Limb (tissue), 2 donors: ENCODE data around the gene FEM1A.
"Not testable (repeated sequence)": the region's sequence is repeated elsewhere in the genome, so short reads cannot be mapped to it uniquely, and the experiment has no call there.

Experiments
- DNase-seq, 2 donors: peaks; one replicate each; pipeline ENCODE4 v3.0.0-alpha.2; 2016; ENCODE audit errors: extremely low spot score in 2 of 2

The FEM1A gene

GRCh38 chr19:4774136-4774535, 17.4 kb upstream of the FEM1A start:
- no peak for DNase-seq

- DNase-seq: no peak
These were observed 15.8 kb upstream of the FEM1A start for GRCh38 chr19:4775627-4776152.

GRCh38 chr19:4776436-4777211, 14.9 kb upstream of the FEM1A start:
- DNase-seq: no peak

- not testable (repeated sequence) for DNase-seq
These were observed 13.4 kb upstream of the FEM1A start for GRCh38 chr19:4778124-4778523.

GRCh38 chr19:4780860-4781259, 10.7 kb upstream of the FEM1A start:
- DNase-seq: no peak

GRCh38 chr19:4781801-4782200, 9.7 kb upstream of the FEM1A start:
- DNase-seq: no peak

GRCh38 chr19:4786412-4787016, 5.0 kb upstream of the FEM1A start:
- not testable (repeated sequence) for DNase-seq

GRCh38 chr19:4792019-4792865, 708 bp downstream of the FEM1A start:
- not testable (repeated sequence) for DNase-seq

- DNase-seq: not testable (repeated sequence)
These were observed 1.3 kb downstream of the FEM1A start for GRCh38 chr19:4792866-4793195.

GRCh38 chr19:4793278-4793677, 1.7 kb downstream of the FEM1A start:
- not testable (repeated sequence) for DNase-seq

- DNase-seq: no peak
These were observed 3.4 kb downstream of the FEM1A start for GRCh38 chr19:4794971-4795370.

GRCh38 chr19:4795400-4795799, 3.9 kb downstream of the FEM1A start:
- no peak for DNase-seq

GRCh38 chr19:4800591-4801081, 9.1 kb downstream of the FEM1A start:
- no peak for DNase-seq

GRCh38 chr19:4801085-4801619, 9.6 kb downstream of the FEM1A start:
- no peak for DNase-seq

- DNase-seq: no peak
These were observed 11.2 kb downstream of the FEM1A start for GRCh38 chr19:4802711-4803110.

GRCh38 chr19:4803736-4804695, 12.5 kb downstream of the FEM1A start:
- peak; percentile 19 to 82 for DNase-seq

GRCh38 chr19:4805140-4805539, 13.6 kb downstream of the FEM1A start:
- not testable (repeated sequence) for DNase-seq

- no peak for DNase-seq
These were observed 14.8 kb downstream of the FEM1A start for GRCh38 chr19:4806384-4806783.

- DNase-seq: no peak
These were observed 15.7 kb downstream of the FEM1A start for GRCh38 chr19:4807188-4807587.
